Activated CD8-positive, alpha-beta memory T cell treated with anti-CD3 and anti-CD28 coated beads, Interleukin-2, amount 50 U/mL, for 1 hour (primary cell): ENCODE measurements around the gene MLN.

Experiments used
- DNase-seq: peaks from one replicate; pipeline ENCODE4 v3.0.0-alpha.2; 2020; ENCODE audit errors: extremely low read depth

Gene MLN

GRCh38 chr6:33788694-33789549 lies 14.9 kb downstream of the MLN start, which contains the start of gene LEMD2:
Gene LEMD2 (minus strand): TSS chr6:33789130. CDS start chr6:33789116, 14 bp downstream.
- peak; percentile 70 for DNase-seq

GRCh38 chr6:33787954-33788693 lies 15.7 kb downstream of the MLN start:
- no peak for DNase-seq

GRCh38 chr6:33787346-33787953 lies 16.4 kb downstream of the MLN start:
- DNase-seq = no peak

- DNase-seq = no peak
Observed at GRCh38 chr6:33786736-33787135, 17.1 kb downstream of the MLN start.

- no peak for DNase-seq
Observed at GRCh38 chr6:33785778-33786177, 18.0 kb downstream of the MLN start.

- DNase-seq = no peak
Observed at GRCh38 chr6:33784787-33785186, 19.0 kb downstream of the MLN start.

GRCh38 chr6:33783781-33784520 lies 19.9 kb downstream of the MLN start:
- no peak for DNase-seq

GRCh38 chr6:33782561-33782960 lies 21.2 kb downstream of the MLN start:
- DNase-seq = no peak

- DNase-seq = no peak
Observed at GRCh38 chr6:33781131-33781975, 22.4 kb downstream of the MLN start.

- DNase-seq = no peak
Observed at GRCh38 chr6:33779895-33780294, 23.9 kb downstream of the MLN start.

- DNase-seq = no peak
Observed at GRCh38 chr6:33779290-33779689, 24.5 kb downstream of the MLN start.

- no peak for DNase-seq
Observed at GRCh38 chr6:33778444-33779121, 25.2 kb downstream of the MLN start.

GRCh38 chr6:33777398-33778388 lies 26.1 kb downstream of the MLN start:
- DNase-seq = no peak

- no peak for DNase-seq
Observed at GRCh38 chr6:33776764-33777163, 27.0 kb downstream of the MLN start.

GRCh38 chr6:33776186-33776585 lies 27.6 kb downstream of the MLN start:
- no peak for DNase-seq

- DNase-seq = no peak
Observed at GRCh38 chr6:33774774-33775173, 29.0 kb downstream of the MLN start.

GRCh38 chr6:33772902-33773472 lies 30.8 kb downstream of the MLN start:
- no peak for DNase-seq

GRCh38 chr6:33772082-33772830 lies 31.5 kb downstream of the MLN start:
- DNase-seq = no peak
